CD4-positive, CD25-positive, alpha-beta regulatory T cell (primary cell): Measurements from ENCODE around the gene DIAPH2. TPM values are rescaled to one million over a fixed set of nuclear protein-coding genes. Genes with fewer than 3 reads are reported as not detected.

Source experiments
- ATAC-seq, 2 donors: fragments of 150-1000 bp; cut with Tn5 transposase; one replicate each; pipeline ENCODE4 v1.10.0; 2021; ENCODE audit warnings: low read depth in 2 of 2, moderate number of reproducible peaks in 2 of 2, moderate library complexity in 1 of 2
- DNase-seq, 3 donors: peaks; one replicate each; pipeline versions ENCODE4 v3.0.0 to v3.0.0-alpha.2; 2012 to 2022; ENCODE audit warnings: mixed read lengths in 1 of 3
- H3K27ac ChIP-seq: one replicate; pipeline ENCODE4 v1.7.0; 2013; ENCODE audit warnings: mild to moderate bottlenecking, low read length; ENCODE audit not compliant: insufficient read depth, poor library complexity, severe bottlenecking
- H3K27me3 ChIP-seq: one replicate; pipeline ENCODE4 v1.7.0; 2013; ENCODE audit warnings: low read length; ENCODE audit not compliant: control insufficient read depth, insufficient read depth
- H3K36me3 ChIP-seq: one replicate; pipeline ENCODE4 v1.7.0; 2013; ENCODE audit warnings: mild to moderate bottlenecking, low read length, moderate library complexity; ENCODE audit not compliant: control insufficient read depth, insufficient read depth
- H3K4me1 ChIP-seq: 2 replicates; pipeline ENCODE4 v1.7.0; 2013; ENCODE audit warnings: mild to moderate bottlenecking, low read length; ENCODE audit not compliant: insufficient read depth, control insufficient read depth, poor library complexity, severe bottlenecking
- H3K4me3 ChIP-seq: one replicate; pipeline ENCODE4 v1.7.0; 2013; ENCODE audit warnings: low read depth, mild to moderate bottlenecking, low read length, moderate library complexity
- H3K9me3 ChIP-seq, 2 experiments: 1 replicate in 1 of 2; 2 replicates in 1 of 2; pipeline ENCODE4 v1.7.0; 2013; ENCODE audit warnings: low read length in 2 of 2, mild to moderate bottlenecking in 1 of 2, moderate library complexity in 1 of 2; ENCODE audit not compliant: control insufficient read depth in 2 of 2
- H3K27ac Mint-ChIP-seq, 3 donors: one replicate each; pipeline ENCODE4 v1.8.0; 2020 to 2022; ENCODE audit warnings: mild to moderate bottlenecking in 3 of 3, mixed read lengths in 3 of 3, moderate library complexity in 2 of 3
- H3K27me3 Mint-ChIP-seq: one replicate; pipeline ENCODE4 v1.8.0; 2022; ENCODE audit warnings: mild to moderate bottlenecking, mixed read lengths
- H3K36me3 Mint-ChIP-seq: one replicate; pipeline ENCODE4 v1.8.0; 2020; ENCODE audit warnings: mixed read lengths
- H3K4me1 Mint-ChIP-seq, 4 donors: one replicate each; pipeline ENCODE4 v1.8.0; 2020 to 2022; ENCODE audit warnings: mixed read lengths in 4 of 4, mild to moderate bottlenecking in 1 of 4
- H3K4me3 Mint-ChIP-seq, 4 donors: one replicate each; pipeline ENCODE4 v1.8.0; 2020 to 2022; ENCODE audit warnings: mild to moderate bottlenecking in 4 of 4, mixed read lengths in 4 of 4, moderate library complexity in 3 of 4
- H3K9me3 Mint-ChIP-seq, 7 donors: one replicate each; pipeline ENCODE4 v1.8.0; 2020 to 2022; ENCODE audit warnings: mixed read lengths in 7 of 7, mild to moderate bottlenecking in 3 of 7, moderate library complexity in 2 of 7
- polyA plus RNA-seq, 4 donors: library from polyadenylated mRNA; unstranded; fragments of 300-500 nt; fragmentation: Illumina TruSeq; gene quantifications; one replicate each; pipeline ENCODE4 v1.2.3, GENCODE V29; 2021
- total RNA-seq: library from RNA; stranded (reverse); gene quantifications from one replicate; pipeline ENCODE4 v1.2.3, GENCODE V29; 2022

The DIAPH2 gene
- total and polyA plus RNA-seq, 5 donors from 2014 or later: 6.3 to 17.0 (median 6.6) TPM

GRCh38 chrX:97332963-97333362 is 648.3 kb downstream of the DIAPH2 start:
- H3K4me3 Mint-ChIP-seq: no peak overlapping the region
- no peak for ATAC-seq

GRCh38 chrX:97334850-97335249 is 650.2 kb downstream of the DIAPH2 start:
- no peaks in the 10 kb centered on the region for H3K36me3 Mint-ChIP-seq
- no peaks in the 10 kb centered on the region for H3K4me1 Mint-ChIP-seq
- H3K27ac Mint-ChIP-seq: no peak overlapping the region
- DNase-seq (no peak), ATAC-seq (no peak)
- Histone ChIP-seq H3K27ac (no peak overlapping the region), H3K9me3 (no peaks in the 10 kb centered on the region), H3K4me1 (no peaks in the 10 kb centered on the region), H3K27me3 (no peaks in the 10 kb centered on the region), H3K36me3 (no peaks in the 10 kb centered on the region), H3K4me3 (no peak overlapping the region)
- H3K27me3 Mint-ChIP-seq: no peaks in the 10 kb centered on the region
- no peak overlapping the region for H3K4me3 Mint-ChIP-seq
- H3K9me3 Mint-ChIP-seq: no peaks in the 10 kb centered on the region

More at GRCh38 chrX:97332963-97333362, 648.3 kb downstream of the DIAPH2 start:
- Mint-ChIP-seq H3K27ac (no peak overlapping the region), H3K9me3 (no peaks in the 10 kb centered on the region), H3K4me1 (no peaks in the 10 kb centered on the region), H3K27me3 (no peaks in the 10 kb centered on the region), H3K36me3 (no peaks in the 10 kb centered on the region)
- DNase-seq: no peak
- Histone ChIP-seq H3K9me3 (no peaks in the 10 kb centered on the region), H3K36me3 (no peaks in the 10 kb centered on the region), H3K27me3 (no peaks in the 10 kb centered on the region), H3K4me1 (no peaks in the 10 kb centered on the region), H3K4me3 (no peak overlapping the region), H3K27ac (no peak overlapping the region)

GRCh38 chrX:97344724-97345123 is 660.1 kb downstream of the DIAPH2 start:
- Mint-ChIP-seq H3K4me1 (no peaks in the 10 kb centered on the region), H3K27me3 (no peaks in the 10 kb centered on the region), H3K36me3 (no peaks in the 10 kb centered on the region), H3K4me3 (no peak overlapping the region), H3K27ac (no peak overlapping the region), H3K9me3 (no peaks in the 10 kb centered on the region)
- H3K27me3 ChIP-seq: no peaks in the 10 kb centered on the region
- H3K9me3 ChIP-seq: no peaks in the 10 kb centered on the region
- no peak overlapping the region for H3K27ac ChIP-seq
- no peaks in the 10 kb centered on the region for H3K36me3 ChIP-seq
- H3K4me1 ChIP-seq: no peaks in the 10 kb centered on the region
- DNase-seq: no peak
- no peak for ATAC-seq
- H3K4me3 ChIP-seq: no peak overlapping the region

GRCh38 chrX:97358941-97359340 is 674.3 kb downstream of the DIAPH2 start:
- no peak for ATAC-seq

GRCh38 chrX:97363843-97364242 is 679.2 kb downstream of the DIAPH2 start:
- Histone ChIP-seq H3K9me3 (no peaks in the 10 kb centered on the region), H3K4me1 (no peaks in the 10 kb centered on the region), H3K27me3 (no peaks in the 10 kb centered on the region), H3K4me3 (no peak overlapping the region), H3K36me3 (no peaks in the 10 kb centered on the region), H3K27ac (no peak overlapping the region)
- Mint-ChIP-seq H3K9me3 (peaks cover 0 to 2% (median 0%) of the 10 kb centered on the region in 7 donors), H3K27ac (no peak overlapping the region), H3K36me3 (peaks cover 3% of the 10 kb centered on the region), H3K4me3 (no peak overlapping the region), H3K4me1 (no peaks in the 10 kb centered on the region), H3K27me3 (no peaks in the 10 kb centered on the region)
- no peak for DNase-seq
- no peak for ATAC-seq

More at GRCh38 chrX:97358941-97359340, 674.3 kb downstream of the DIAPH2 start:
- Histone ChIP-seq H3K27ac (no peak overlapping the region), H3K27me3 (no peaks in the 10 kb centered on the region), H3K36me3 (no peaks in the 10 kb centered on the region), H3K9me3 (no peaks in the 10 kb centered on the region), H3K4me1 (no peaks in the 10 kb centered on the region), H3K4me3 (no peak overlapping the region)
- no peak for DNase-seq
- Mint-ChIP-seq H3K27me3 (no peaks in the 10 kb centered on the region), H3K4me3 (no peak overlapping the region), H3K4me1 (no peaks in the 10 kb centered on the region), H3K9me3 (no peaks in the 10 kb centered on the region), H3K27ac (no peak overlapping the region), H3K36me3 (no peaks in the 10 kb centered on the region)

GRCh38 chrX:97366237-97366636 is 681.6 kb downstream of the DIAPH2 start:
- peaks cover 3% of the 10 kb centered on the region for H3K36me3 Mint-ChIP-seq
- Histone ChIP-seq H3K4me1 (no peaks in the 10 kb centered on the region), H3K9me3 (no peaks in the 10 kb centered on the region), H3K27ac (no peak overlapping the region), H3K27me3 (no peaks in the 10 kb centered on the region), H3K4me3 (no peak overlapping the region), H3K36me3 (no peaks in the 10 kb centered on the region)
- no peak overlapping the region for H3K27ac Mint-ChIP-seq
- peaks cover 0 to 2% (median 0%) of the 10 kb centered on the region in 7 donors for H3K9me3 Mint-ChIP-seq
- H3K4me3 Mint-ChIP-seq: no peak overlapping the region
- H3K27me3 Mint-ChIP-seq: no peaks in the 10 kb centered on the region
- ATAC-seq (no peak), DNase-seq (no peak)
- no peaks in the 10 kb centered on the region for H3K4me1 Mint-ChIP-seq

- H3K36me3 ChIP-seq: no peaks in the 10 kb centered on the region
- Mint-ChIP-seq H3K4me3 (no peak overlapping the region), H3K27ac (no peak overlapping the region), H3K4me1 (no peaks in the 10 kb centered on the region), H3K27me3 (no peaks in the 10 kb centered on the region), H3K9me3 (peaks cover 0 to 2% (median 0%) of the 10 kb centered on the region in 7 donors), H3K36me3 (peaks cover 3% of the 10 kb centered on the region)
- H3K9me3 ChIP-seq: no peaks in the 10 kb centered on the region
- DNase-seq: no peak
- no peak overlapping the region for H3K4me3 ChIP-seq
- no peaks in the 10 kb centered on the region for H3K4me1 ChIP-seq
- no peak for ATAC-seq
- no peaks in the 10 kb centered on the region for H3K27me3 ChIP-seq
- no peak overlapping the region for H3K27ac ChIP-seq
Observed at GRCh38 chrX:97367125-97367524, 682.5 kb downstream of the DIAPH2 start.

GRCh38 chrX:97369947-97370346 is 685.3 kb downstream of the DIAPH2 start:
- Histone ChIP-seq H3K27ac (no peak overlapping the region), H3K36me3 (no peaks in the 10 kb centered on the region), H3K4me3 (no peak overlapping the region), H3K27me3 (no peaks in the 10 kb centered on the region), H3K4me1 (no peaks in the 10 kb centered on the region), H3K9me3 (no peaks in the 10 kb centered on the region)
- peaks cover 10% of the 10 kb centered on the region for H3K36me3 Mint-ChIP-seq
- DNase-seq (no peak), ATAC-seq (no peak)
- H3K9me3 Mint-ChIP-seq: peaks cover 0 to 3% (median 0%) of the 10 kb centered on the region in 7 donors
- H3K27me3 Mint-ChIP-seq: no peaks in the 10 kb centered on the region
- H3K27ac Mint-ChIP-seq: no peak overlapping the region
- H3K4me3 Mint-ChIP-seq: no peak overlapping the region
- no peaks in the 10 kb centered on the region for H3K4me1 Mint-ChIP-seq
